H9 (cell line): ENCODE measurements around the gene CDC6. TPM values are rescaled to one million over a fixed set of nuclear protein-coding genes. Genes with fewer than 3 reads are reported as not detected.

Source experiments
- DNase-seq: peaks from one replicate; pipeline ENCODE4 v3.0.0-alpha.2; 2017
- H2AFZ ChIP-seq: one replicate; pipeline ENCODE4 v1.6.1; 2013; ENCODE audit warnings: mild to moderate bottlenecking, low read length, control low read depth, moderate library complexity
- H2AK5ac ChIP-seq: 2 replicates; pipeline ENCODE4 v1.6.1; 2013; ENCODE audit warnings: low read length, control low read depth, mixed read lengths; ENCODE audit not compliant: insufficient read length
- H2BK120ac ChIP-seq: one replicate; pipeline ENCODE4 v1.6.1; 2013; ENCODE audit warnings: low read depth, mild to moderate bottlenecking, low read length, control low read depth, inconsistent platforms; ENCODE audit not compliant: poor library complexity, severe bottlenecking
- H2BK12ac ChIP-seq: 2 replicates; pipeline ENCODE4 v1.6.1; 2013; ENCODE audit warnings: low read length, control low read depth, mixed read lengths, low read depth; ENCODE audit not compliant: insufficient read length
- H2BK15ac ChIP-seq: 2 replicates; pipeline ENCODE4 v1.6.1; 2013; ENCODE audit warnings: low read depth, low read length, control low read depth
- H2BK20ac ChIP-seq: one replicate; pipeline ENCODE4 v1.6.1; 2013; ENCODE audit warnings: low read depth, mild to moderate bottlenecking, low read length, control low read depth, inconsistent platforms; ENCODE audit not compliant: poor library complexity, severe bottlenecking
- H2BK5ac ChIP-seq: 2 replicates; pipeline ENCODE4 v1.6.1; 2013; ENCODE audit warnings: low read length, control low read depth, mixed read lengths; ENCODE audit not compliant: insufficient read length
- H3K14ac ChIP-seq: 2 replicates; pipeline ENCODE4 v1.6.1; 2013; ENCODE audit warnings: low read length, control low read depth; ENCODE audit not compliant: insufficient read depth
- H3K18ac ChIP-seq: 2 replicates; pipeline ENCODE4 v1.6.1; 2013; ENCODE audit warnings: low read depth, mild to moderate bottlenecking, mixed read lengths, low read length, control low read depth; ENCODE audit not compliant: insufficient read length
- H3K23ac ChIP-seq: 2 replicates; pipeline ENCODE4 v1.6.1; 2013; ENCODE audit warnings: low read length, control low read depth, mixed read lengths, low read depth; ENCODE audit not compliant: insufficient read length
- H3K23me2 ChIP-seq: 2 replicates; pipeline ENCODE4 v1.6.1; 2013; ENCODE audit warnings: low read depth, mild to moderate bottlenecking, mixed read lengths, low read length, control low read depth; ENCODE audit not compliant: insufficient read length, poor library complexity, severe bottlenecking
- H3K27ac ChIP-seq: 2 replicates; pipeline ENCODE4 v1.5.1; 2013; ENCODE audit warnings: low read length, control low read depth, mixed read lengths, low read depth; ENCODE audit not compliant: insufficient read length
- H3K27me3 ChIP-seq: 2 replicates; pipeline ENCODE4 v1.6.1; 2013; ENCODE audit warnings: low read length, control low read depth, inconsistent platforms; ENCODE audit not compliant: insufficient read depth
- H3K4ac ChIP-seq: 2 replicates; pipeline ENCODE4 v1.6.1; 2013; ENCODE audit warnings: low read depth, mild to moderate bottlenecking, control low read depth, inconsistent platforms, low read length, moderate library complexity
- H3K4me1 ChIP-seq: 2 replicates; pipeline ENCODE4 v1.6.1; 2013; ENCODE audit warnings: low read length, control low read depth, inconsistent platforms; ENCODE audit not compliant: insufficient read depth
- H3K4me2 ChIP-seq: 2 replicates; pipeline ENCODE4 v1.6.1; 2013; ENCODE audit warnings: low read length, control low read depth, mixed read lengths; ENCODE audit not compliant: insufficient read length, insufficient read depth
- H3K56ac ChIP-seq: 2 replicates; pipeline ENCODE4 v1.6.1; 2013; ENCODE audit warnings: low read depth, mild to moderate bottlenecking, mixed read lengths, low read length, control low read depth; ENCODE audit not compliant: insufficient read length
- H3K79me1 ChIP-seq: 2 replicates; pipeline ENCODE4 v1.6.1; 2013; ENCODE audit warnings: low read depth, mild to moderate bottlenecking, moderate library complexity, low read length, control low read depth, inconsistent platforms; ENCODE audit not compliant: insufficient read depth, poor library complexity, severe bottlenecking
- H3K79me2 ChIP-seq: 2 replicates; pipeline ENCODE4 v1.6.1; 2013; ENCODE audit warnings: low read length, control low read depth, inconsistent platforms; ENCODE audit not compliant: insufficient read depth
- H3K9ac ChIP-seq: 2 replicates; pipeline ENCODE4 v1.6.1; 2013; ENCODE audit warnings: low read length, control low read depth, mixed read lengths; ENCODE audit not compliant: insufficient read length; ENCODE audit errors: extremely low read depth
- H3K9me3 ChIP-seq: one replicate; pipeline ENCODE4 v1.6.1; 2013; ENCODE audit warnings: low read depth, low read length, inconsistent platforms; ENCODE audit not compliant: control insufficient read depth
- H3T11ph ChIP-seq: one replicate; pipeline ENCODE4 v1.6.1; 2013; ENCODE audit warnings: mild to moderate bottlenecking, low read length, control low read depth, inconsistent platforms
- H4K20me1 ChIP-seq: one replicate; pipeline ENCODE4 v1.6.1; 2013; ENCODE audit not compliant: control insufficient read depth, insufficient read length, insufficient read depth
- H4K5ac ChIP-seq: 2 replicates; pipeline ENCODE4 v1.6.1; 2013; ENCODE audit warnings: low read depth, mild to moderate bottlenecking, mixed read lengths, low read length, control low read depth; ENCODE audit not compliant: insufficient read length
- H4K8ac ChIP-seq: replicated peaks from 2 replicates; pipeline ENCODE4 v1.6.1; 2013; ENCODE audit warnings: low read length, control low read depth, mixed read lengths, low read depth; ENCODE audit not compliant: insufficient read length
- H4K91ac ChIP-seq: 2 replicates; pipeline ENCODE4 v1.6.1; 2013; ENCODE audit warnings: low read depth, mild to moderate bottlenecking, moderate library complexity, mixed read lengths, low read length, control low read depth; ENCODE audit not compliant: insufficient read length
- H3K27ac Mint-ChIP-seq, 3 experiments: 2 replicates in 2 of 3; 3 replicates in 1 of 3; pipeline ENCODE4 v1.8.0; 2020 to 2021; ENCODE audit warnings: mixed read lengths in 3 of 3, mild to moderate bottlenecking in 1 of 3, moderate library complexity in 1 of 3
- H3K27me3 Mint-ChIP-seq: 2 replicates; pipeline ENCODE4 v1.8.0; 2021; ENCODE audit warnings: low read depth, mild to moderate bottlenecking, moderate library complexity, mixed read lengths
- H3K36me3 Mint-ChIP-seq, 3 experiments: 2 replicates in 2 of 3; 3 replicates in 1 of 3; pipeline ENCODE4 v1.8.0; 2020 to 2021; ENCODE audit warnings: low read depth in 3 of 3, mixed read lengths in 3 of 3; ENCODE audit not compliant: insufficient read depth in 1 of 3
- H3K4me1 Mint-ChIP-seq, 2 experiments: 2 replicates each; pipeline ENCODE4 v1.8.0; 2020; ENCODE audit warnings: mixed read lengths in 2 of 2
- H3K4me3 Mint-ChIP-seq, 2 experiments: 2 replicates in 1 of 2; 3 replicates in 1 of 2; pipeline ENCODE4 v1.8.0; 2020 to 2021; ENCODE audit warnings: mild to moderate bottlenecking in 2 of 2, mixed read lengths in 2 of 2, moderate library complexity in 1 of 2
- H3K9me3 Mint-ChIP-seq, 2 experiments: 2 replicates in 1 of 2; 3 replicates in 1 of 2; pipeline ENCODE4 v1.8.0; 2020; ENCODE audit warnings: mild to moderate bottlenecking in 2 of 2, mixed read lengths in 2 of 2, moderate library complexity in 1 of 2
- WGBS: extraction: QIAGEN DNeasy Blood & Tissue Kit; methylation state at CpG from one replicate; pipeline ENCODE4 v1.1.7; 2013; ENCODE audit warnings: missing lambda C conversion rate, low lambda C conversion rate, mixed read lengths; ENCODE audit not compliant: insufficient read length; ENCODE audit errors: extremely low coverage; 5-methylcytosine and 5-hydroxymethylcytosine counted together
- total RNA-seq: library from RNA; stranded (reverse); gene quantifications from 2 replicates; pipeline ENCODE4 v1.2.1, GENCODE V29; 2021
- TF ChIP-seq, protein P1 (sequence below): fragments of 200-600 bp; sonication (generic); conservative IDR thresholded peaks from 3 replicates; pipeline ENCODE4 v1.8.0; 2021; ENCODE audit warnings: antibody characterized with exemption, mild to moderate bottlenecking

CDC6 gene
- total RNA-seq, 1 experiment from 2014 or later = 131 TPM

DNA sequence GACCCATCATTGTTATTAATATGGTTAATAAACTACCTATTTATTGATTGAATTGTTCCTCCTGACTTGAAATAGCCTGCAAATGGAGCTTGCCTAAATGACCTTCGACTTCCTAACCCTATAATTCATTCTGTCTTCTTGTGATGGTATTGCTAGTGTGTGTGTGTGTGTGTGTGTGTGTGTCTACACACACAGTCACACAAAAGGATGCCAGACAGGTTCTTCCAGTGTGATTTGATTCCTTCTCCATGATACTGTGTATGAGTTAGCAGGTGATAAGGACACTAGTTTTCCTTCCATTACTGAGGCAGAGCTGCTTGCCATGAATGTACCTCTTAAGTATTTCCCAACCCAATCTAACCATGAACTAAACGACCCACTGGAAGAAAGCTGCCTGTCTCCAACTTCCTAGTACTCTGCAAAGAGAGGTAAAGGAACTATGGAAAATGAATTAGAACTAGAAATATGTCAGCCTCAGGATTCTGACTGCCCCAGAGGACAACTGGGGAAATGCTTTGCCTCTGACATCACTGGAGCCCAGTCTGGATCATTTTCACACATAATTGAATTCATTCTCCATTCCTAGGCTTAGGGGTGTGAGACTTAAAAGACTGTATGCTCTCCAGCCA, 3.5 kb upstream of the CDC6 start:
- no peak overlapping the region for H3K9ac ChIP-seq

More for the DNA sequence above, 3.5 kb upstream of the CDC6 start:
- H3K9me3 ChIP-seq = no peaks in the 10 kb centered on the region
- H3K56ac ChIP-seq = no peak overlapping the region
- no peak overlapping the region for H4K8ac ChIP-seq
- peaks cover 22 to 31% of the 10 kb centered on the region in 2 experiments for H3K4me1 Mint-ChIP-seq
- H3K27me3 Mint-ChIP-seq = no peaks in the 10 kb centered on the region; the same call in 1 of the 2 replicates
- H3K4me3 Mint-ChIP-seq = no peak overlapping the region
- no peaks in the 10 kb centered on the region for H3K79me1 ChIP-seq
- H3K9me3 Mint-ChIP-seq = peaks cover 3 to 6% of the 10 kb centered on the region in 2 experiments; a peak in 4 of 5 replicates
- no peak overlapping the region for H4K5ac ChIP-seq
- WGBS = no CpG with 5 or more reads among the region's 2 CpGs
- TF ChIP-seq, protein P1, sequence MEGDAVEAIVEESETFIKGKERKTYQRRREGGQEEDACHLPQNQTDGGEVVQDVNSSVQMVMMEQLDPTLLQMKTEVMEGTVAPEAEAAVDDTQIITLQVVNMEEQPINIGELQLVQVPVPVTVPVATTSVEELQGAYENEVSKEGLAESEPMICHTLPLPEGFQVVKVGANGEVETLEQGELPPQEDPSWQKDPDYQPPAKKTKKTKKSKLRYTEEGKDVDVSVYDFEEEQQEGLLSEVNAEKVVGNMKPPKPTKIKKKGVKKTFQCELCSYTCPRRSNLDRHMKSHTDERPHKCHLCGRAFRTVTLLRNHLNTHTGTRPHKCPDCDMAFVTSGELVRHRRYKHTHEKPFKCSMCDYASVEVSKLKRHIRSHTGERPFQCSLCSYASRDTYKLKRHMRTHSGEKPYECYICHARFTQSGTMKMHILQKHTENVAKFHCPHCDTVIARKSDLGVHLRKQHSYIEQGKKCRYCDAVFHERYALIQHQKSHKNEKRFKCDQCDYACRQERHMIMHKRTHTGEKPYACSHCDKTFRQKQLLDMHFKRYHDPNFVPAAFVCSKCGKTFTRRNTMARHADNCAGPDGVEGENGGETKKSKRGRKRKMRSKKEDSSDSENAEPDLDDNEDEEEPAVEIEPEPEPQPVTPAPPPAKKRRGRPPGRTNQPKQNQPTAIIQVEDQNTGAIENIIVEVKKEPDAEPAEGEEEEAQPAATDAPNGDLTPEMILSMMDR = no peak
- no peak overlapping the region for H2AK5ac ChIP-seq
- DNase-seq = no peak
- no peak overlapping the region for H2BK5ac ChIP-seq
- no peak overlapping the region for H3K4ac ChIP-seq
- no peak overlapping the region; a peak in 1 of 7 replicates for H3K27ac Mint-ChIP-seq
- H3K27ac ChIP-seq = no peak overlapping the region
- peaks cover 18 to 31% (median 28%) of the 10 kb centered on the region in 3 experiments for H3K36me3 Mint-ChIP-seq
- H3K4me1 ChIP-seq = peaks cover 7% of the 10 kb centered on the region; the same call in 1 of the 2 replicates
- H3K23me2 ChIP-seq = no peaks in the 10 kb centered on the region
- no peaks in the 10 kb centered on the region for H4K20me1 ChIP-seq
- H3K4me2 ChIP-seq = no peak overlapping the region
- H2BK15ac ChIP-seq = no peak overlapping the region
- no peak overlapping the region for H3K18ac ChIP-seq
- no peak overlapping the region for H3K14ac ChIP-seq
- H4K91ac ChIP-seq = no peak overlapping the region
- H3T11ph ChIP-seq = no peak overlapping the region
- peaks cover 9% of the 10 kb centered on the region; the same call in 1 of the 2 replicates for H3K79me2 ChIP-seq
- no peak overlapping the region for H2BK20ac ChIP-seq
- no peak overlapping the region for H3K23ac ChIP-seq
- no peak overlapping the region for H2AFZ ChIP-seq
- H2BK120ac ChIP-seq = no peak overlapping the region
- no peaks in the 10 kb centered on the region for H3K27me3 ChIP-seq
- H2BK12ac ChIP-seq = no peak overlapping the region
